ENCODE measurements around the gene KCNQ1.

Gene KCNQ1

DNA sequence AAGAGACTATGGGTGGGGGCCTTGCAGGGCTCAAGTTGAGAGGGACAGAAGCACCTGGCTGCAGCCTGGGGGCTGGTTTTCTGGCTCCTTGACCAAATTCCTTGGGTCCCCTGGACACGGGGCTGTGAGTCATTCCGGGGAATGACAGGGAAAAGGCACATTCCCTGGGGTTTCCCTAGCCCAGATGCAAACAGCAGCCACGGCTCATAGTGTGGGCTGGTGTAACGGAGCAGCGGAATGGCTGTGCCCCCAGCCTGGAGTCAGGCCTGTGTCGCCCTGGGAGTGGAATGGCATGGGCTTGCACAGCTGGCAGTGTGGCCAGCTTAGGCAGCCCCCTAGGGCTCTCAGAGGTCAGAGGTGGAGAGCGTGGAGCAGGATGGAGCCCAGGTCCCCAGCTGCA lies 332.6 kb downstream of the KCNQ1 start:
- TF ChIP-seq CTCF (conservative IDR thresholded peaks at IDR 0.05) = no peak
- H3K27ac ChIP-seq = no peak overlapping the region

DNA sequence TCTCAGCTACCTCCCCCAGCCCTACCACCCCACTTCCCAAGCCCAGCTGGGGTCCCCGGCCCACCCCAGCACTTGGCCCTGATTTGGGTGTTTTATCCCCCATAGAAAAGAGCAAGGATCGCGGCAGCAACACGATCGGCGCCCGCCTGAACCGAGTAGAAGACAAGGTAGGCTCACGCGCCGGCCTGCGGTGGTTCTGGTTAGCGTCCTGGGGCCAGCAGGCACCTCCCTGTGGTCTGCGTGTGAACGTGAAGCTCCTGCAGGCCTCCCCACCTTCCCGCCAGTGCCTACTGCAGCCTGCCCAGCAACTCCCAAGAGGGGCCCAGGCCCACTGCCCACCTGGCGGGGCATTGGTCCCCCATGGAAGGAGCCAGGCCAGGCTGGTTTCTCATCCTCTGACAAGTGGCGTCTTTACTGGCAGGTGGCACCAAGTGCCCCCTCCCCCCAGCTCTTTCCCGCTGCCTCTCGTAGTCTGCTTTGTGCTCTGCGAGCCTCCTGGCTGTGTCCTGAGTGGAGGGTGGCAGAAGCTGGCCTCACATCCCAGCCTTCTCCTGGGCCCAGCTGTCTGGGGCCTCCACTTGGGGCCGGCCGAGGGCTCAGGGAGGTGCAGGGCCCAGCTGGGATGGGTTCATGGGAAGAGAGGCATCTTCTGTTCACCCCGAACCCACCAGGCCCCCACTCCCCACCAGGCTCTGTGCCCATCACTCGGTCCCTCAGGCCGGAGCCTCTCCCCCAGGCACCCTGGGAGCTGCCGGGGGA lies 333.2 kb downstream of the KCNQ1 start:
- H3K27ac ChIP-seq = peak overlapping the region; percentile 77
- TF ChIP-seq CTCF (conservative IDR thresholded peaks at IDR 0.05) = no peak

- peak overlapping the region; percentile 77 for H3K27ac ChIP-seq
- peak; percentile 43 for TF ChIP-seq CTCF (conservative IDR thresholded peaks at IDR 0.05)
Measured at GRCh38 chr11:2778630-2779498, 334.1 kb downstream of the KCNQ1 start.

GRCh38 chr11:2779499-2779980 lies 334.7 kb downstream of the KCNQ1 start:
- no peak for TF ChIP-seq CTCF (conservative IDR thresholded peaks at IDR 0.05)
- H3K27ac ChIP-seq = peak overlapping the region; percentile 77

DNA sequence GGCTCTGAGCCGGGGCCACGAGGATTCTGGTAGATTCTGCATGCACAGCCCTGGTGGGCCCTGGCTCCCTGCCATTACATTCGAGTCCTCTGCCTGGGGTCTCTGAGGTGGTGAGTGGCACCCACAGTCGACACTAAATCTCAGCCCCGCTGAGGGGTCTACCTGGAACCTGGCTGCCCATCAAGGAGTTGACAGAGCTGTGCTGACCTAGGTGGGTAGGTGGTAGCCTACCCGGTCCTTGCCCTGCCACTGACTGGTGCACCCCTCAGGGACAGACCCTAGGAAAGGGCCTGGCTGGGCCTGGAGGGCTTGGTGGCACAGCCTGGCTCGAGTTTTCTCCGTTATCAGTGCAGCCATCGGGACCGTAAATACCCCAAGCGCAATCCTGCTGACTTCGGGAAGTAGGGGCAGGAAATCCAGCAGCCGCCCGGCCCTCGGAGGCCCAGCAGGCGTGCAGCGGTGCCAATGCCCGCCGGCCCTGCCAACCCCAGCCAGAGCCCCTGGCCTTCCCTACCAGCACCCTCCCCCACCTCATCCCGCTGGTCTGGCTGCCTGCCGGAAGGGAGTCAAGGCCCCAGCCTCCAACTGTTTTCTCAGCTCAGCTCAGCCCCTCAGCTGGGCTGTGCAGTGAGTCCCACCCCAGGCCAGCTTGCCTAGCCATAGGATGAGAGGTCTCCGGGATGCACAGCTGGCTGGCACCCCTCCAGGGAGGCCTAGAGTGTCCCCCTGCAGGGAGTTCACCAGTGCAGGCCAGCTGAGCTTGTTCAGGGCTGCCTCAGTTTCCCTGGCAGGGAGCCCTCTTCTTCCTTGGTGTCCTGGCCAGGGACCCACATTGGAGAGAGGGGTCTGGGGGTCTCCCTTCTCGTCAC lies 335.4 kb downstream of the KCNQ1 start:
- TF ChIP-seq CTCF (conservative IDR thresholded peaks at IDR 0.05) = no peak
- H3K27ac ChIP-seq = peak overlapping the region; percentile 77

DNA sequence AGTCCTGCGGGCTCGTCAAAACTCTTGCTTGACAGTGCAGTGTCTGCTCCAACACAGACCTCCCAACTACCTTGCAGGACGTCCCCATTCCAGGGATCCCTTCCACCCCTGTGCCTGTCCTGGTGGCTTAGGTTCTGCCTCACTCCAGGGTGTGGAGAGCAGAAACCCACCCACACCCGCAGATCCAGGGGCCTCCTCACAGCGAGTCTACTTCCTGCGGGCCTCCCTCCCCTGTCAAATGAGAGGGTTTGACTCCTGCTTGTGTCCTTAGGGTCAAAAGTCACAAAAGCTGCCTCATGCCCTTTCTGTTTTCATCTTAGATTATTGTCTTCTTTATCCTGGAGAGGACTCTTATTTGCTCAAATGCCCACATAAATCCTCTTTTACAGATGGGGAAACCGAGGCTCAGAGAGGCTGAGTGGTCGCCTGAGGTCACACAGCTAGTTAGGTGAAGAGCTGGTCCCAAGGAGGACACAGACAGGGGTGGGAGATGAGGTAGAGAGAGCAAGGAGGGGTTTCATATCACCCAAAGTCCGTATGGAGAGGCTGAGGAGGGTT lies 336.1 kb downstream of the KCNQ1 start:
- no peak for TF ChIP-seq CTCF (conservative IDR thresholded peaks at IDR 0.05)
- H3K27ac ChIP-seq = no peak overlapping the region

All from VCaP (cell line).